ENCODE measurements around the gene KMO.

The KMO gene

GRCh38 chr1:241645199-241645598 lies 113.0 kb downstream of the KMO start:
- TF ChIP-seq, protein P1, sequence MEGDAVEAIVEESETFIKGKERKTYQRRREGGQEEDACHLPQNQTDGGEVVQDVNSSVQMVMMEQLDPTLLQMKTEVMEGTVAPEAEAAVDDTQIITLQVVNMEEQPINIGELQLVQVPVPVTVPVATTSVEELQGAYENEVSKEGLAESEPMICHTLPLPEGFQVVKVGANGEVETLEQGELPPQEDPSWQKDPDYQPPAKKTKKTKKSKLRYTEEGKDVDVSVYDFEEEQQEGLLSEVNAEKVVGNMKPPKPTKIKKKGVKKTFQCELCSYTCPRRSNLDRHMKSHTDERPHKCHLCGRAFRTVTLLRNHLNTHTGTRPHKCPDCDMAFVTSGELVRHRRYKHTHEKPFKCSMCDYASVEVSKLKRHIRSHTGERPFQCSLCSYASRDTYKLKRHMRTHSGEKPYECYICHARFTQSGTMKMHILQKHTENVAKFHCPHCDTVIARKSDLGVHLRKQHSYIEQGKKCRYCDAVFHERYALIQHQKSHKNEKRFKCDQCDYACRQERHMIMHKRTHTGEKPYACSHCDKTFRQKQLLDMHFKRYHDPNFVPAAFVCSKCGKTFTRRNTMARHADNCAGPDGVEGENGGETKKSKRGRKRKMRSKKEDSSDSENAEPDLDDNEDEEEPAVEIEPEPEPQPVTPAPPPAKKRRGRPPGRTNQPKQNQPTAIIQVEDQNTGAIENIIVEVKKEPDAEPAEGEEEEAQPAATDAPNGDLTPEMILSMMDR (IDR thresholded peaks at IDR 0.05; ENCODE audit: low read depth, low read length): no peak

More at GRCh38 chr1:241645199-241645598, 113.0 kb downstream of the KMO start:
- no peak overlapping the region for H3K4me3 ChIP-seq (ENCODE audit: low read depth, low read length)
